Measurements from ENCODE around the gene INHA. TPM values are rescaled to one million over a fixed set of nuclear protein-coding genes. Genes with fewer than 3 reads are reported as not detected.

The INHA gene
- total RNA-seq, 1 experiment from 2014 or later: not detected

- TF ChIP-seq CTCF (IDR thresholded peaks at IDR 0.05 in 2 of 3, conservative IDR thresholded peaks at IDR 0.05 in 1 of 3; ENCODE audit: borderline replicate concordance in 1 of 3, insufficient read depth in 1 of 3, low read depth in 2 of 3, low read length in 2 of 3) (no peak), FOSL1 (IDR thresholded peaks at IDR 0.05; ENCODE audit: low read depth) (no peak), EZH2 (IDR thresholded peaks at IDR 0.05) (no peak), SRF (IDR thresholded peaks at IDR 0.05; ENCODE audit: low read depth) (no peak), SP1 (IDR thresholded peaks at IDR 0.05; ENCODE audit: low read depth) (no peak)
Measured at GRCh38 chr2:219548990-219549389, 23.1 kb upstream of the INHA start (continued).

GRCh38 chr2:219549619-219550018, 22.5 kb upstream of the INHA start:
- POLR2A ChIA-PET: no interaction called here

More at GRCh38 chr2:219549619-219550018, 22.5 kb upstream of the INHA start:
- TF ChIP-seq TCF7L2 (IDR thresholded peaks at IDR 0.05; ENCODE audit: borderline replicate concordance, extremely low read depth, insufficient read depth, insufficient read length) (no peak), ZNF274 (IDR thresholded peaks at IDR 0.05; ENCODE audit: low read depth, low read length) (no peak), RAD21 (IDR thresholded peaks at IDR 0.05; ENCODE audit: low read depth) (no peak), EZH2 (IDR thresholded peaks at IDR 0.05) (no peak), ZBTB33 (IDR thresholded peaks at IDR 0.05; ENCODE audit: extremely low read depth, insufficient replicate concordance, low read length) (no peak), REST (IDR thresholded peaks at IDR 0.05; ENCODE audit: low read depth) (no peak), EGR1 (IDR thresholded peaks at IDR 0.05; ENCODE audit: low read depth) (no peak), ATF3 (IDR thresholded peaks at IDR 0.05) (no peak), CEBPB (IDR thresholded peaks at IDR 0.05; ENCODE audit: low read depth) (no peak), SIN3A (IDR thresholded peaks at IDR 0.05; ENCODE audit: low read depth) (no peak), ZFX (IDR thresholded peaks at IDR 0.05) (no peak), YY1 (IDR thresholded peaks at IDR 0.05; ENCODE audit: extremely low read depth, insufficient replicate concordance, low read depth, low read length) (no peak)
- RAD21 ChIA-PET (ENCODE audit: low non-redundant PET in 1 of 2, low total read pairs in 2 of 2, uncharacterized antibody in 2 of 2, unreplicated experiment in 2 of 2): no interaction called here
- no peak overlapping the region for H2AFZ ChIP-seq (ENCODE audit: low read depth, low read length, poor library complexity, severe bottlenecking)
- H3K9me2 ChIP-seq (ENCODE audit: insufficient read depth): no peaks in the 10 kb centered on the region
- no peak overlapping the region for H3K4me2 ChIP-seq (ENCODE audit: low read length)
- BruUV-seq (replicated peaks): no TSS peak
- ATAC-seq (no peak), DNase-seq (ENCODE audit: low read depth, low spot score) (no peak)
- peaks cover 3 to 20% of the 10 kb centered on the region in 2 experiments; a peak in 3 of 4 replicates for H3K4me1 ChIP-seq (ENCODE audit: control insufficient read depth in 1 of 2, insufficient read depth in 2 of 2, low read length in 2 of 2)
- no peak overlapping the region for H3K27ac ChIP-seq (ENCODE audit: low read depth, low read length)
- no peak overlapping the region for H3K4me3 ChIP-seq (replicated peaks in 1 of 2; ENCODE audit: low read depth in 1 of 2, low read length in 2 of 2)
- H3K79me2 ChIP-seq (ENCODE audit: insufficient read depth, low read length): peaks cover 18% of the 10 kb centered on the region; the same call in 1 of the 2 replicates
- no peaks in the 10 kb centered on the region for H3K9me3 ChIP-seq (ENCODE audit: control insufficient read depth in 1 of 2, insufficient read depth in 1 of 2, low read depth in 1 of 2, low read length in 2 of 2)
- no peak overlapping the region for H3K9ac ChIP-seq (ENCODE audit: low read length)
- CTCF ChIA-PET: interaction anchor here (2.0 kb wide), 1 partner anchor 11 kb away, joined by 6 read pairs; no protein-coding TSS in a partner anchor
- no peaks in the 10 kb centered on the region for H4K20me1 ChIP-seq (ENCODE audit: insufficient read depth)
- H3K27me3 ChIP-seq (ENCODE audit: insufficient read depth, low read length): no peaks in the 10 kb centered on the region
- peaks cover 2 to 6% of the 10 kb centered on the region in 2 experiments; a peak in 1 of 4 replicates for H3K36me3 ChIP-seq (ENCODE audit: control insufficient read depth in 1 of 2, insufficient read depth in 2 of 2, low read length in 2 of 2)
- intact Hi-C loops (cut with micrococcal nuclease): no loop called here

All from HCT116 (cell line).